Stimulated activated naive CD8-positive, alpha-beta T cell treated with anti-CD3 and anti-CD28 coated beads, Interleukin-15, amount 100 ng/mL, for 72 hours (primary cell): ENCODE data around the gene NUDT15.
"Not testable (repeated sequence)": the region's sequence is repeated elsewhere in the genome, so short reads cannot be mapped to it uniquely, and the experiment has no call there.

Source experiments
- ATAC-seq: fragments of 150-1000 bp; cut with Tn5 transposase; 2 replicates; pipeline ENCODE4 v1.10.0; 2021; ENCODE audit warnings: mild to moderate bottlenecking, moderate library complexity
- DNase-seq, 2 donors: peaks; one replicate each; pipeline ENCODE4 v3.0.0; 2021 to 2022
- H3K27ac Mint-ChIP-seq, 2 donors: one replicate each; pipeline ENCODE4 v1.8.0; 2022; ENCODE audit warnings: mild to moderate bottlenecking in 2 of 2, mixed read lengths in 2 of 2, moderate library complexity in 2 of 2
- H3K27me3 Mint-ChIP-seq: one replicate; pipeline ENCODE4 v1.8.0; 2022; ENCODE audit warnings: mixed read lengths
- H3K4me1 Mint-ChIP-seq: one replicate; pipeline ENCODE4 v1.8.0; 2022; ENCODE audit warnings: mild to moderate bottlenecking, mixed read lengths
- H3K4me3 Mint-ChIP-seq, 2 donors: one replicate each; pipeline ENCODE4 v1.8.0; 2022; ENCODE audit warnings: mild to moderate bottlenecking in 2 of 2, mixed read lengths in 2 of 2, moderate library complexity in 1 of 2
- H3K9me3 Mint-ChIP-seq, 2 donors: one replicate each; pipeline ENCODE4 v1.8.0; 2022; ENCODE audit warnings: mixed read lengths in 2 of 2

Gene NUDT15

GRCh38 chr13:48037346-48038173 is at the start of gene NUDT15:
TSS of gene NUDT15 (plus strand) at chr13:48037726. CDS start at chr13:48037747, 21 bp downstream.
- Mint-ChIP-seq H3K27ac (peak within 1 kb of the TSS; percentile 99), H3K27me3 (no peaks in the 10 kb centered on the region), H3K4me1 (peaks cover 46% of the 10 kb centered on the region), H3K4me3 (peak within 1 kb of the TSS; percentile 93 to 99), H3K9me3 (peaks cover 0 to 2% of the 10 kb centered on the region in 2 donors)
- DNase-seq (peak; percentile 95 to 98), ATAC-seq (peak; percentile 95)

GRCh38 chr13:47990427-47990826 is 47.1 kb upstream of the NUDT15 start:
- H3K9me3 Mint-ChIP-seq, result no peaks in the 10 kb centered on the region
- no peak for ATAC-seq
- H3K4me3 Mint-ChIP-seq, result no peak overlapping the region

GRCh38 chr13:47990920-47991466 is 46.5 kb upstream of the NUDT15 start:
- DNase-seq, result no peak
- H3K27me3 Mint-ChIP-seq, result no peaks in the 10 kb centered on the region
- H3K27ac Mint-ChIP-seq, result peak overlapping the region in 1 of 2 donors; percentile 28
- H3K4me1 Mint-ChIP-seq, result peaks cover 8% of the 10 kb centered on the region
- no peaks in the 10 kb centered on the region for H3K9me3 Mint-ChIP-seq
- ATAC-seq, result no peak
- no peak overlapping the region for H3K4me3 Mint-ChIP-seq

More at GRCh38 chr13:47990427-47990826, 47.1 kb upstream of the NUDT15 start:
- DNase-seq, result no peak
- Mint-ChIP-seq H3K27me3 (no peaks in the 10 kb centered on the region), H3K4me1 (peaks cover 8% of the 10 kb centered on the region), H3K27ac (no peak overlapping the region)

- no peak overlapping the region for H3K4me3 Mint-ChIP-seq
- ATAC-seq (no peak), DNase-seq (no peak)
- no peaks in the 10 kb centered on the region for H3K9me3 Mint-ChIP-seq
- no peaks in the 10 kb centered on the region for H3K27me3 Mint-ChIP-seq
- H3K4me1 Mint-ChIP-seq, result peaks cover 8% of the 10 kb centered on the region
- no peak overlapping the region for H3K27ac Mint-ChIP-seq
These were observed 45.7 kb upstream of the NUDT15 start for GRCh38 chr13:47991859-47992258.

DNA sequence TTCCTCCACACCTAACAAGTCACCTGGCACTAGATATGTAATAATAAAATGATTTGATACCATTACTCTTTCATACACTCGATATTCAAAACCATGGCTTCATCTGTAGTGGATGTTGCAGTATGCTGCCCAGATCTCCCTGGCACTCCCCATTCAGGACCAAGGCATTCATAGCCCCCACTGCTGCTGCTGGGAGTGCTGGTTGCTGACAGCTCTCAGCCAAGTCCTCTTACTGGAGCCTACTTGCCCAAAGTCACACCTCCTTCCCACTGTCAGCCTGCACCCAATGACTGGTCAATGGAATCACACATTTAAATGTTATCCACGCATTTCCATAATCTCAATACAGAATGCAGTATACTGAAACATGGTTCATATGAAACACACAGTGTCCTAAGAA is 40.1 kb upstream of the NUDT15 start:
- H3K27ac Mint-ChIP-seq, result peak overlapping the region; percentile 10 to 22

DNA sequence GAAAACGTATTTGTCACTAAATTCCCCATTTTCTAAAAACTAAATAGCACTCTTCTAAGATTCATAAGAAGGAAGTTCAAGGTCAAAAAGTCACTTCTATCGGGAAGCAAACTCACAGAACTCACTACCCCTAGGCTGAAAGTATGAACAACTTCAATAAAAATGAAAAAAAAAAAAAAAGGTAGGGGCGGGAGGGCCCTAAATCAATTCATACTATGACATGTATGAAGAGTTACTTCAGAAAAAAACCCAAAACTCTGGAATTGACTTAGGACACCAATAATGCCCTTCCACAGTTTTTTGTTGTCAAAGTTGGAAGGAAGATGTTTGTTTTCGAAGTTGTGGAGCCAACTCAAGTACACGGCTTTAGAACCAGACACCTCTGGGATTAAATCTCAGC is 37.6 kb upstream of the NUDT15 start:
- H3K9me3 Mint-ChIP-seq, result no peaks in the 10 kb centered on the region
- peaks cover 35% of the 10 kb centered on the region for H3K4me1 Mint-ChIP-seq
- ATAC-seq (no peak), DNase-seq (no peak)
- no peaks in the 10 kb centered on the region for H3K27me3 Mint-ChIP-seq
- peak overlapping the region; percentile 97 to 98 for H3K4me3 Mint-ChIP-seq
- no peak overlapping the region for H3K27ac Mint-ChIP-seq

More for the DNA sequence above, 40.1 kb upstream of the NUDT15 start:
- Mint-ChIP-seq H3K4me3 (no peak overlapping the region), H3K9me3 (no peaks in the 10 kb centered on the region), H3K27me3 (no peaks in the 10 kb centered on the region), H3K4me1 (peaks cover 35% of the 10 kb centered on the region)
- no peak for ATAC-seq
- no peak for DNase-seq

- ATAC-seq (peak; percentile 54), DNase-seq (no peak)
- no peaks in the 10 kb centered on the region for H3K27me3 Mint-ChIP-seq
- no peaks in the 10 kb centered on the region for H3K9me3 Mint-ChIP-seq
- peak overlapping the region; percentile 88 to 97 for H3K27ac Mint-ChIP-seq
- peaks cover 35% of the 10 kb centered on the region for H3K4me1 Mint-ChIP-seq
- H3K4me3 Mint-ChIP-seq, result peak overlapping the region; percentile 97 to 98
These were observed 36.9 kb upstream of the NUDT15 start for GRCh38 chr13:48000559-48001113.

- Mint-ChIP-seq H3K27ac (peak within 1 kb of the TSS; percentile 88 to 97), H3K9me3 (no peaks in the 10 kb centered on the region), H3K4me1 (peaks cover 35% of the 10 kb centered on the region), H3K4me3 (peak within 1 kb of the TSS; percentile 97 to 98), H3K27me3 (no peaks in the 10 kb centered on the region)
- peak; percentile 90 to 93 for DNase-seq
- ATAC-seq, result peak; percentile 100
These were observed 36.2 kb upstream of the NUDT15 start, which contains the start of gene SUCLA2 for GRCh38 chr13:48001114-48001881. TSS of gene SUCLA2 (minus strand) at chr13:48001273. CDS start at chr13:48001269, 4 bp downstream.

GRCh38 chr13:48001999-48002398 is 35.5 kb upstream of the NUDT15 start:
- peak overlapping the region in 1 of 2 donors; percentile 88 for H3K27ac Mint-ChIP-seq

GRCh38 chr13:48004201-48004600 is 33.3 kb upstream of the NUDT15 start:
- Mint-ChIP-seq H3K27ac (peak overlapping the region in 1 of 2 donors; percentile 61), H3K4me1 (peaks cover 25% of the 10 kb centered on the region), H3K9me3 (no peaks in the 10 kb centered on the region), H3K27me3 (no peaks in the 10 kb centered on the region), H3K4me3 (no peak overlapping the region)
- ATAC-seq (no peak), DNase-seq (no peak)

More at GRCh38 chr13:48001999-48002398, 35.5 kb upstream of the NUDT15 start:
- DNase-seq, ATAC-seq, H3K27me3 Mint-ChIP-seq, H3K9me3 Mint-ChIP-seq: not testable (repeated sequence)
- Mint-ChIP-seq H3K4me1 (peaks cover 34% of the 10 kb centered on the region), H3K4me3 (peak overlapping the region; percentile 97 to 98)

GRCh38 chr13:48006396-48006795 is 31.1 kb upstream of the NUDT15 start:
- Mint-ChIP-seq H3K9me3 (no peaks in the 10 kb centered on the region), H3K4me3 (no peak overlapping the region), H3K4me1 (peaks cover 9% of the 10 kb centered on the region), H3K27me3 (no peaks in the 10 kb centered on the region), H3K27ac (no peak overlapping the region)
- DNase-seq (no peak), ATAC-seq (no peak)

DNA sequence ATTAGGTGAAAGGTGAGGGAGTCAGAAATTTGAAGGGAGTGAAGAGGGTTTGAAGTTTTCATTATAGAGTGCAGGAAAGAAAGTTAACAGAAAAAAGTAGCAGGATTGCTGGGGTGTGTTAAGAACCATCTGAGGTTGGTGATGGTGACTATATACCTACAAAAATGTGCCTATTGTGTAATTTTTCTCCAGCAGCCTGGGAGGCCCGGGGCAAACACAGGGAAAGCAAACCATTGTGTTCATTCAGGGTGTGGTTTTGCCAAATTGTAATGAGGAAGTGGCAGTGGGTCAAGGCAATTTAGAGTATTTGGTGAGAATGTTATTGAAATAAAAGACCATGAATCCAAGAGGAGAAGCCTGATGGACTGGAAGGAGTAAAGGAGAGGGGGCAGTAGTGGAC is 28.2 kb upstream of the NUDT15 start:
- Mint-ChIP-seq H3K9me3 (no peaks in the 10 kb centered on the region), H3K27me3 (no peaks in the 10 kb centered on the region), H3K4me3 (no peak overlapping the region), H3K27ac (no peak overlapping the region), H3K4me1 (no peaks in the 10 kb centered on the region)
- DNase-seq (no peak), ATAC-seq (no peak)

DNA sequence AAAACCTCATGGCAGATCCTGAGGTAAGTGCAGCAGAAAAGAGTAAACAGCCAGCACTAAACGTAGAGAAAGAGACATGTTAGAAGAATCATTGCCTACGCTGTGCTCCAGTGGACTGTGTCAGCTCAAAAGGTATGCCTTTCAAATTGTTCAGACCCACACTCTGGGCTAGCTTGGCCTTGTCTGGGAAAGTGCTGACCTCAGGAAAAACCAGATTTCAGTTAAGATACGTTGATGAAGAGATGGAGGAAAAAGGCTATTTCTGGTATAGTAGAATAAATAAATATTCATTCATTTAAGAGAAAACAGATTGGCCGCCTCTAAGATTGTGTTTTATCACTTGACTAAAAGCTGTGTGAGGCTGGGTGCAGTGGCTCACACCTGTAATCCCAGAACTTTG is 26.8 kb upstream of the NUDT15 start:
- ATAC-seq, result no peak
- Mint-ChIP-seq H3K27ac (no peak overlapping the region), H3K4me1 (no peaks in the 10 kb centered on the region), H3K4me3 (no peak overlapping the region), H3K27me3 (no peaks in the 10 kb centered on the region), H3K9me3 (no peaks in the 10 kb centered on the region)
- no peak for DNase-seq

GRCh38 chr13:48012668-48013067 is 24.9 kb upstream of the NUDT15 start:
- ATAC-seq (no peak), DNase-seq (no peak)
- no peak overlapping the region for H3K27ac Mint-ChIP-seq
- H3K4me3 Mint-ChIP-seq, result no peak overlapping the region
- H3K9me3 Mint-ChIP-seq, result no peaks in the 10 kb centered on the region
- H3K27me3 Mint-ChIP-seq, result no peaks in the 10 kb centered on the region
- no peaks in the 10 kb centered on the region for H3K4me1 Mint-ChIP-seq

DNA sequence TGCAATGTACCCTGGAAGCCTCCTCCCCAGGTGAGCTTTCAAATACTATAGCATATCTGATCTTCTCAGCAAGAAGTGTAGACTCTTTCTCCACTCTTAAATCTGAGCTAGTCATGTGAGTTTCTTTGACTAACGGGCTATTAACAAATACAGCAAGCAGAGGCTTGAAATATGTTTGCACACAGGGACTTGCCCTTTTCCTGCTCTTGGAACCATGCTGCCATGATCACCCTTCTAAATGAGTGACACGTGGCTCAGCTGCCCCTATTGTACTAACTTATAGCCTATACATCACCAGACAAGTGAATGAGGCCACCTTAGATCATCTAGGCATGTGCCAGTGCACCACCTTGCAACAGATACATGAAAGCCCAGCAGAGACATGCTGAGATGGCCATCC is 23.2 kb upstream of the NUDT15 start:
- DNase-seq (no peak), ATAC-seq (no peak)
- Mint-ChIP-seq H3K4me3 (no peak overlapping the region), H3K9me3 (no peaks in the 10 kb centered on the region), H3K27ac (peak overlapping the region in 1 of 2 donors; percentile 55), H3K4me1 (no peaks in the 10 kb centered on the region), H3K27me3 (no peaks in the 10 kb centered on the region)
